HCT116 (cell line): Measurements from ENCODE around the gene SUSD3. TPM values are rescaled to one million over a fixed set of nuclear protein-coding genes. Genes with fewer than 3 reads are reported as not detected.
"Not testable (repeated sequence)": the region's sequence is repeated elsewhere in the genome, so short reads cannot be mapped to it uniquely, and the experiment has no call there.

Experiments
- ATAC-seq: fragments of 200-7000 bp; cut with Tn5 transposase; 2 replicates; pipeline ENCODE4 v1.9.1; 2020; ENCODE audit warnings: mild to moderate bottlenecking, moderate library complexity
- BruUV-seq: library from RNA; stranded (reverse); fragments of 400-500 nt; replicated peaks from 2 replicates; lab custom pipeline; 2021; lab: Mats Ljungman, UMichigan
- CTCF ChIA-PET: fragments of 300-600 bp; sonication (Branson Sonifier 250); formaldehyde crosslinking; loops from one replicate; lab custom pipeline; 2021; ENCODE audit warnings: antibody characterized with exemption; lab: Charles Lee
- POLR2A ChIA-PET: fragments of 300-600, 350-600 bp; sonication (Branson Sonifier 250); formaldehyde crosslinking; loops from one replicate; lab custom pipeline; 2021; ENCODE audit warnings: antibody characterized with exemption; lab: Charles Lee
- RAD21 ChIA-PET, 2 experiments: fragments of 300-600 bp; sonication (Branson Sonifier 250); formaldehyde crosslinking; loops; one replicate each; lab custom pipeline; 2023; ENCODE audit warnings: low total read pairs in 2 of 2; ENCODE audit not compliant: uncharacterized antibody in 2 of 2, unreplicated experiment in 2 of 2, low non-redundant PET in 1 of 2; lab: Charles Lee
- DNase-seq: peaks from one replicate; pipeline ENCODE4 v3.0.0-alpha.2; 2010; ENCODE audit warnings: low read depth, low spot score
- H2AFZ ChIP-seq: fragments of 200-600 bp; shearing (Covaris generic), sonication (generic); 2 replicates; pipeline ENCODE4 v1.6.1; 2017; ENCODE audit warnings: low read depth, mixed run types, mixed read lengths, antibody characterized with exemption, low read length; ENCODE audit not compliant: poor library complexity, severe bottlenecking
- H3K27ac ChIP-seq: 2 replicates; pipeline ENCODE4 v1.5.1; 2012; ENCODE audit warnings: low read depth, low read length
- H3K27me3 ChIP-seq: fragments of 200-600 bp; sonication (generic); 2 replicates; pipeline ENCODE4 v1.6.1; 2016; ENCODE audit warnings: mixed run types, low read length, mixed read lengths; ENCODE audit not compliant: insufficient read depth
- H3K36me3 ChIP-seq, 2 experiments: fragments of 200-500 bp in 1 of 2; fragments of 200-600 bp in 1 of 2; sonication (Bioruptor generic) in 1 of 2; sonication (generic) in 1 of 2; 2 replicates each; pipeline versions ENCODE4 v1.5.1 to v1.6.1; 2014 to 2016; ENCODE audit warnings: low read length in 2 of 2, inconsistent platforms in 1 of 2, mixed read lengths in 1 of 2, mixed run types in 1 of 2; ENCODE audit not compliant: insufficient read depth in 2 of 2, control insufficient read depth in 1 of 2
- H3K4me1 ChIP-seq, 2 experiments: fragments of 200-600 bp in 1 of 2; sonication (generic) in 1 of 2; 2 replicates each; pipeline versions ENCODE4 v1.5.1 to v1.6.1; 2012 to 2017; ENCODE audit warnings: low read length in 2 of 2, inconsistent platforms in 1 of 2, mild to moderate bottlenecking in 1 of 2, mixed read lengths in 1 of 2, mixed run types in 1 of 2, moderate library complexity in 1 of 2; ENCODE audit not compliant: insufficient read depth in 2 of 2, control insufficient read depth in 1 of 2
- H3K4me2 ChIP-seq: fragments of 200-600 bp; sonication (generic); 2 replicates; pipeline ENCODE4 v1.6.1; 2017; ENCODE audit warnings: mixed run types, low read length, mixed read lengths
- H3K4me3 ChIP-seq, 2 experiments: fragments of 200-600 bp in 1 of 2; sonication (generic) in 1 of 2; replicated peaks in 1 of 2; 2 replicates each; pipeline ENCODE4 v1.5.1; 2011 to 2016; ENCODE audit warnings: low read length in 2 of 2, control low read depth in 1 of 2, low read depth in 1 of 2, mild to moderate bottlenecking in 1 of 2, mixed read lengths in 1 of 2, mixed run types in 1 of 2
- H3K79me2 ChIP-seq: fragments of 200-600 bp; sonication (generic); 2 replicates; pipeline ENCODE4 v1.6.1; 2017; ENCODE audit warnings: mild to moderate bottlenecking, mixed run types, low read length, moderate library complexity, mixed read lengths; ENCODE audit not compliant: insufficient read depth
- H3K9ac ChIP-seq: fragments of 200-600 bp; sonication (generic); 2 replicates; pipeline ENCODE4 v1.6.1; 2016; ENCODE audit warnings: low read length, mixed read lengths
- H3K9me2 ChIP-seq: fragments of 200-600 bp; sonication (generic), shearing (Covaris generic); 2 replicates; pipeline ENCODE4 v1.6.1; 2017; ENCODE audit warnings: mixed run types, mild to moderate bottlenecking, moderate library complexity; ENCODE audit not compliant: insufficient read depth
- H3K9me3 ChIP-seq, 2 experiments: fragments of 200-500 bp in 1 of 2; fragments of 200-600 bp in 1 of 2; sonication (Bioruptor generic) in 1 of 2; sonication (generic) in 1 of 2; 2 replicates each; pipeline ENCODE4 v1.6.1; 2014 to 2017; ENCODE audit warnings: low read length in 2 of 2, mixed read lengths in 2 of 2, inconsistent platforms in 1 of 2, low read depth in 1 of 2, mild to moderate bottlenecking in 1 of 2, mixed run types in 1 of 2, moderate library complexity in 1 of 2; ENCODE audit not compliant: control insufficient read depth in 1 of 2, insufficient read depth in 1 of 2
- H4K20me1 ChIP-seq: fragments of 200-600 bp; sonication (generic), shearing (Covaris generic); 2 replicates; pipeline ENCODE4 v1.6.1; 2017; ENCODE audit warnings: mixed run types, mild to moderate bottlenecking, moderate library complexity; ENCODE audit not compliant: insufficient read depth
- POLR2A ChIP-seq: IDR thresholded peaks from 2 replicates; pipeline ENCODE4 v1.7.0; 2011; ENCODE audit warnings: borderline replicate concordance; ENCODE audit not compliant: insufficient read depth, insufficient read length; ENCODE audit errors: extremely low read depth
- intact Hi-C: fragments of 100-400 bp; cut with micrococcal nuclease; formaldehyde crosslinking; loops from 2 replicates; pipeline ENCODE4 v1.10.0; 2022
- total RNA-seq: library from RNA; stranded (reverse); gene quantifications from one replicate; pipeline ENCODE4 v1.2.1, GENCODE V29; 2021; ENCODE audit not compliant: unreplicated experiment

SUSD3 gene
- total RNA-seq, 1 experiment from 2014 or later = 11.3 TPM

DNA sequence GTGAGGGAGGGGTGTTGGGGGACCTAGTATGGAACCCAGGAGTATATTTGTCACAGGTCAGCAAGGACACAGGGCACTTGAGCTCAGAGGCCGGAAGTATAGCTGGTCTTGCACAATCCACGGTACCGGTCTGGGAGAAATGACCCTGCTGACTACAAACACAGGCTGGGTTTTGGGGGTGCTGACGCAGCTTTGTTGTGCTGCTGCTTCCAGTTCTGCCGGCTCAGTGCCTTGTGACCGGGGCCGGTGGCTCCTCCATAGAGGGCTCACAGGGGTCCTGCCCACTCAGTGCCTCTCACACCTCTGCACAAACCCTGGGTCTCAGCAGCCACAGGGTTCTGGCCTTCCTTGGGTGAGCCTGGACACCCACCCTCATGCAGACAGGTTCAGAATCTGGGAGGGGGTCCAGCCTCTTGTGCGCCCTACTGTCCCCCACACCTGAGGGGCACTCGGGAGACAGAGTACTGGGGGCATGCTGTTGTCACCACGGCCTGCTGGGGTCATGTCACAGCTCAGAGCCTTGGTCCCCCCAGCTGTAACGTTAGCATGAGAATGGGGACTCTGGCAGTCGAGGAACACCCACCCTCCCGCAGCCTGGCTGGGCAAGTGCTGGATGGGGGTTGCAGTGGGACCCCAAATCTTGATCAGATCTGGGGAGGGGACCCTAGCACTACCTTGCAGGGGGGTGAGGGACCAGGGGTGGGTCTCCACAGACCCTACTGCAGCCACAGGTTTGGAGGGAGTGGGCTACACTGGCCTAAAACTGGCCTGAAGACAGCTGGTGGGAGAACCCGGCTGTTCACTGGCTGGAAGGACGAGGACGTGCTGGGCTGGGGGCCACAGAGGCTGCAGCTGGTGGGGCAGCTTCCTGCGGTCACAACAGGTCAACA, 57.8 kb downstream of the SUSD3 start:
- Histone ChIP-seq H3K9me3 (no peaks in the 10 kb centered on the region), H3K4me2 (no peak overlapping the region), H3K9ac (no peak overlapping the region), H3K4me1 (peaks cover 13 to 23% of the 10 kb centered on the region in 2 experiments), H3K27ac (no peak overlapping the region), H4K20me1 (no peaks in the 10 kb centered on the region), H3K9me2 (no peaks in the 10 kb centered on the region), H3K79me2 (no peaks in the 10 kb centered on the region), H2AFZ (no peak overlapping the region), H3K36me3 (no peaks in the 10 kb centered on the region; a peak in 2 of 4 replicates), H3K27me3 (no peaks in the 10 kb centered on the region), H3K4me3 (no peak overlapping the region)
- no peak for TF ChIP-seq POLR2A
- DNase-seq (no peak), ATAC-seq (no peak)
- ChIA-PET CTCF (no interaction called here), RAD21 (interaction anchor here in 1 of 2 experiments (0.6 kb wide), 1 partner anchor 17 kb away, joined by 8 read pairs; no protein-coding TSS in a partner anchor), POLR2A (no interaction called here)
- BruUV-seq = no TSS peak
- intact Hi-C loops = no loop called here

DNA sequence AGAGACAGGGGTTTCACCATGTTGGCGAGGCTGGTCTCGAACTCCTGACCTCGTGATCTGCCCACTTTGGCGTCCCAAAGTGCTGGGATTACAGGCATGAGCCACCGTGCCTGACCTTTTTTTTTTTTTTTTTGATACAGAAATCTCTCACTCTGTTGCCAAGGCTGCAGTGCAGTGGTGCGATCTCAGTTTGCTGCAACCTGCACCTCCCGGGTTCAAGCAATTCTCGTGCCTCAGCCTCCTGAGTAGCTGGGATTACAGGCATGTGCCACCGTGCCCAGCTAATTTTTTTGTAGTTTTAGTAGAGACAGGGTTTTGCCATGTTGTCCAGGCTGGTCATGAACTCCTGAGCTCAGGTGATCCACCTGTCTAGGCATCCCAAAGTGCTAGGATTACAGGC, 59.0 kb downstream of the SUSD3 start:
- H3K9ac ChIP-seq, BruUV-seq, intact Hi-C loops, H3K9me2 ChIP-seq, H2AFZ ChIP-seq, H3K4me2 ChIP-seq, ATAC-seq, DNase-seq, H3K27me3 ChIP-seq, H3K36me3 ChIP-seq, H3K79me2 ChIP-seq, H3K9me3 ChIP-seq, RAD21 ChIA-PET, POLR2A ChIA-PET, H3K4me3 ChIP-seq, CTCF ChIA-PET, H3K27ac ChIP-seq, H4K20me1 ChIP-seq: not testable (repeated sequence)
- H3K4me1 ChIP-seq = peaks cover 13 to 23% of the 10 kb centered on the region in 2 experiments
